ENCODE measurements around the gene KRTAP10-4. TPM values are rescaled to one million over a fixed set of nuclear protein-coding genes. Genes with fewer than 3 reads are reported as not detected.

The KRTAP10-4 gene
- total RNA-seq, 1 experiment from 2014 or later: not detected

- no peaks in the 10 kb centered on the region for H3K9me3 ChIP-seq (ENCODE audit: control insufficient read depth in 1 of 2, insufficient read depth in 1 of 2, low read depth in 1 of 2, low read length in 2 of 2)
- H3K4me1 ChIP-seq (ENCODE audit: control insufficient read depth in 1 of 2, insufficient read depth in 2 of 2, low read length in 2 of 2): peaks cover 0 to 3% of the 10 kb centered on the region in 2 experiments; a peak in 1 of 4 replicates
- H3K79me2 ChIP-seq (ENCODE audit: insufficient read depth, low read length): no peaks in the 10 kb centered on the region
- BruUV-seq (replicated peaks): no TSS peak
- no peak overlapping the region for H2AFZ ChIP-seq (ENCODE audit: low read depth, low read length, poor library complexity, severe bottlenecking)
- ATAC-seq (no peak), DNase-seq (ENCODE audit: low read depth, low spot score) (no peak)
- no peak overlapping the region for H3K4me3 ChIP-seq (replicated peaks in 1 of 2; ENCODE audit: low read depth in 1 of 2, low read length in 2 of 2)
- H3K9ac ChIP-seq (ENCODE audit: low read length): no peak overlapping the region
- ChIA-PET POLR2A (no interaction called here), RAD21 (ENCODE audit: low non-redundant PET in 1 of 2, low total read pairs in 2 of 2, uncharacterized antibody in 2 of 2, unreplicated experiment in 2 of 2) (no interaction called here), CTCF (no interaction called here)
- no peaks in the 10 kb centered on the region for H4K20me1 ChIP-seq (ENCODE audit: insufficient read depth)
- no peak overlapping the region for H3K4me2 ChIP-seq (ENCODE audit: low read length)
- H3K9me2 ChIP-seq (ENCODE audit: insufficient read depth): no peaks in the 10 kb centered on the region
- H3K27me3 ChIP-seq (ENCODE audit: insufficient read depth, low read length): no peaks in the 10 kb centered on the region
- intact Hi-C loops (cut with micrococcal nuclease): no loop called here
- H3K36me3 ChIP-seq (ENCODE audit: control insufficient read depth in 1 of 2, insufficient read depth in 2 of 2, low read length in 2 of 2): no peaks in the 10 kb centered on the region
- TF ChIP-seq, protein P1, sequence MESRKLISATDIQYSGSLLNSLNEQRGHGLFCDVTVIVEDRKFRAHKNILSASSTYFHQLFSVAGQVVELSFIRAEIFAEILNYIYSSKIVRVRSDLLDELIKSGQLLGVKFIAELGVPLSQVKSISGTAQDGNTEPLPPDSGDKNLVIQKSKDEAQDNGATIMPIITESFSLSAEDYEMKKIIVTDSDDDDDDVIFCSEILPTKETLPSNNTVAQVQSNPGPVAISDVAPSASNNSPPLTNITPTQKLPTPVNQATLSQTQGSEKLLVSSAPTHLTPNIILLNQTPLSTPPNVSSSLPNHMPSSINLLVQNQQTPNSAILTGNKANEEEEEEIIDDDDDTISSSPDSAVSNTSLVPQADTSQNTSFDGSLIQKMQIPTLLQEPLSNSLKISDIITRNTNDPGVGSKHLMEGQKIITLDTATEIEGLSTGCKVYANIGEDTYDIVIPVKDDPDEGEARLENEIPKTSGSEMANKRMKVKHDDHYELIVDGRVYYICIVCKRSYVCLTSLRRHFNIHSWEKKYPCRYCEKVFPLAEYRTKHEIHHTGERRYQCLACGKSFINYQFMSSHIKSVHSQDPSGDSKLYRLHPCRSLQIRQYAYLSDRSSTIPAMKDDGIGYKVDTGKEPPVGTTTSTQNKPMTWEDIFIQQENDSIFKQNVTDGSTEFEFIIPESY (IDR thresholded peaks at IDR 0.05; ENCODE audit: extremely low read depth, insufficient replicate concordance, low read length): no peak
- TF ChIP-seq EGR1 (IDR thresholded peaks at IDR 0.05; ENCODE audit: low read depth): no peak
- TF ChIP-seq SRF (IDR thresholded peaks at IDR 0.05; ENCODE audit: low read depth): no peak
- TF ChIP-seq POLR2A (IDR thresholded peaks at IDR 0.05; ENCODE audit: borderline replicate concordance, extremely low read depth, insufficient read depth, insufficient read length): no peak
- TF ChIP-seq, protein P2, sequence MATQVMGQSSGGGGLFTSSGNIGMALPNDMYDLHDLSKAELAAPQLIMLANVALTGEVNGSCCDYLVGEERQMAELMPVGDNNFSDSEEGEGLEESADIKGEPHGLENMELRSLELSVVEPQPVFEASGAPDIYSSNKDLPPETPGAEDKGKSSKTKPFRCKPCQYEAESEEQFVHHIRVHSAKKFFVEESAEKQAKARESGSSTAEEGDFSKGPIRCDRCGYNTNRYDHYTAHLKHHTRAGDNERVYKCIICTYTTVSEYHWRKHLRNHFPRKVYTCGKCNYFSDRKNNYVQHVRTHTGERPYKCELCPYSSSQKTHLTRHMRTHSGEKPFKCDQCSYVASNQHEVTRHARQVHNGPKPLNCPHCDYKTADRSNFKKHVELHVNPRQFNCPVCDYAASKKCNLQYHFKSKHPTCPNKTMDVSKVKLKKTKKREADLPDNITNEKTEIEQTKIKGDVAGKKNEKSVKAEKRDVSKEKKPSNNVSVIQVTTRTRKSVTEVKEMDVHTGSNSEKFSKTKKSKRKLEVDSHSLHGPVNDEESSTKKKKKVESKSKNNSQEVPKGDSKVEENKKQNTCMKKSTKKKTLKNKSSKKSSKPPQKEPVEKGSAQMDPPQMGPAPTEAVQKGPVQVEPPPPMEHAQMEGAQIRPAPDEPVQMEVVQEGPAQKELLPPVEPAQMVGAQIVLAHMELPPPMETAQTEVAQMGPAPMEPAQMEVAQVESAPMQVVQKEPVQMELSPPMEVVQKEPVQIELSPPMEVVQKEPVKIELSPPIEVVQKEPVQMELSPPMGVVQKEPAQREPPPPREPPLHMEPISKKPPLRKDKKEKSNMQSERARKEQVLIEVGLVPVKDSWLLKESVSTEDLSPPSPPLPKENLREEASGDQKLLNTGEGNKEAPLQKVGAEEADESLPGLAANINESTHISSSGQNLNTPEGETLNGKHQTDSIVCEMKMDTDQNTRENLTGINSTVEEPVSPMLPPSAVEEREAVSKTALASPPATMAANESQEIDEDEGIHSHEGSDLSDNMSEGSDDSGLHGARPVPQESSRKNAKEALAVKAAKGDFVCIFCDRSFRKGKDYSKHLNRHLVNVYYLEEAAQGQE (IDR thresholded peaks at IDR 0.05; ENCODE audit: low read depth): no peak
- TF ChIP-seq, protein P3, sequence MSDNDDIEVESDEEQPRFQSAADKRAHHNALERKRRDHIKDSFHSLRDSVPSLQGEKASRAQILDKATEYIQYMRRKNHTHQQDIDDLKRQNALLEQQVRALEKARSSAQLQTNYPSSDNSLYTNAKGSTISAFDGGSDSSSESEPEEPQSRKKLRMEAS (IDR thresholded peaks at IDR 0.05): no peak
- no peak for TF ChIP-seq CEBPB (IDR thresholded peaks at IDR 0.05; ENCODE audit: low read depth)
- no peak for TF ChIP-seq CBX3 (IDR thresholded peaks at IDR 0.05; ENCODE audit: low read depth)
- no peak for TF ChIP-seq ZFX (IDR thresholded peaks at IDR 0.05)
- no peak for TF ChIP-seq ELF1 (IDR thresholded peaks at IDR 0.05; ENCODE audit: borderline replicate concordance, low read depth)
- TF ChIP-seq ZNF274 (IDR thresholded peaks at IDR 0.05; ENCODE audit: low read depth, low read length): no peak
- no peak for TF ChIP-seq EZH2 (IDR thresholded peaks at IDR 0.05)
- TF ChIP-seq FOSL1 (IDR thresholded peaks at IDR 0.05; ENCODE audit: low read depth): no peak
- TF ChIP-seq, protein P4, sequence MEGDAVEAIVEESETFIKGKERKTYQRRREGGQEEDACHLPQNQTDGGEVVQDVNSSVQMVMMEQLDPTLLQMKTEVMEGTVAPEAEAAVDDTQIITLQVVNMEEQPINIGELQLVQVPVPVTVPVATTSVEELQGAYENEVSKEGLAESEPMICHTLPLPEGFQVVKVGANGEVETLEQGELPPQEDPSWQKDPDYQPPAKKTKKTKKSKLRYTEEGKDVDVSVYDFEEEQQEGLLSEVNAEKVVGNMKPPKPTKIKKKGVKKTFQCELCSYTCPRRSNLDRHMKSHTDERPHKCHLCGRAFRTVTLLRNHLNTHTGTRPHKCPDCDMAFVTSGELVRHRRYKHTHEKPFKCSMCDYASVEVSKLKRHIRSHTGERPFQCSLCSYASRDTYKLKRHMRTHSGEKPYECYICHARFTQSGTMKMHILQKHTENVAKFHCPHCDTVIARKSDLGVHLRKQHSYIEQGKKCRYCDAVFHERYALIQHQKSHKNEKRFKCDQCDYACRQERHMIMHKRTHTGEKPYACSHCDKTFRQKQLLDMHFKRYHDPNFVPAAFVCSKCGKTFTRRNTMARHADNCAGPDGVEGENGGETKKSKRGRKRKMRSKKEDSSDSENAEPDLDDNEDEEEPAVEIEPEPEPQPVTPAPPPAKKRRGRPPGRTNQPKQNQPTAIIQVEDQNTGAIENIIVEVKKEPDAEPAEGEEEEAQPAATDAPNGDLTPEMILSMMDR (IDR thresholded peaks at IDR 0.05 in 2 of 3, conservative IDR thresholded peaks at IDR 0.05 in 1 of 3; ENCODE audit: borderline replicate concordance in 1 of 3, insufficient read depth in 1 of 3, low read depth in 2 of 3, low read length in 2 of 3): no peak
- no peak for TF ChIP-seq EZH2phosphoT487 (IDR thresholded peaks at IDR 0.05; ENCODE audit: borderline replicate concordance)
- TF ChIP-seq TCF7L2 (IDR thresholded peaks at IDR 0.05; ENCODE audit: borderline replicate concordance, extremely low read depth, insufficient read depth, insufficient read length): no peak
- no peak for TF ChIP-seq YY1 (IDR thresholded peaks at IDR 0.05; ENCODE audit: extremely low read depth, insufficient replicate concordance, low read depth, low read length)
- no peak for TF ChIP-seq POLR2AphosphoS5 (IDR thresholded peaks at IDR 0.05; ENCODE audit: low read depth, low read length)
- H3K27ac ChIP-seq (ENCODE audit: low read depth, low read length): no peak overlapping the region
Measured at GRCh38 chr21:44595524-44595923, 22.0 kb downstream of the KRTAP10-4 start.
